HEK293 (cell line): ENCODE measurements around the gene TEDC2.

Source experiments
- CTCF ChIA-PET: fragments of 350-600 bp; formaldehyde crosslinking; extraction: SDS; loops from one replicate; lab custom pipeline; 2021; ENCODE audit warnings: antibody characterized with exemption; lab: Yijun Ruan, JAX
- POLR2A ChIA-PET: fragments of 300-600 bp; formaldehyde crosslinking; extraction: SDS; loops from one replicate; lab custom pipeline; 2020; ENCODE audit warnings: antibody characterized with exemption, inconsistent platforms; lab: Yijun Ruan, JAX
- H3K27ac ChIP-seq: fragments of 200-500 bp; sonication (Bioruptor generic); 2 replicates; pipeline ENCODE4 v1.5.1; 2014; ENCODE audit warnings: low read depth, low read length, control low read depth, inconsistent platforms; ENCODE audit errors: extremely low read depth
- H3K36me3 ChIP-seq, 2 experiments: fragments of 200-500 bp in 1 of 2; sonication (Bioruptor generic) in 1 of 2; 1 replicate in 1 of 2; 2 replicates in 1 of 2; pipeline ENCODE4 v1.5.1; 2014 to 2017; ENCODE audit warnings: inconsistent platforms in 2 of 2, low read length in 2 of 2; ENCODE audit not compliant: control insufficient read depth in 2 of 2, insufficient read depth in 1 of 2
- H3K4me1 ChIP-seq: fragments of 200-500 bp; sonication (Bioruptor generic); 2 replicates; pipeline ENCODE4 v1.5.1; 2014; ENCODE audit warnings: mild to moderate bottlenecking, low read length, inconsistent platforms; ENCODE audit not compliant: control insufficient read depth, insufficient read depth
- H3K4me3 ChIP-seq: 2 replicates; pipeline ENCODE4 v1.5.1; 2011; ENCODE audit warnings: low read depth, mild to moderate bottlenecking, control low read depth, low read length, moderate library complexity
- H3K9me3 ChIP-seq: fragments of 200-500 bp; sonication (Bioruptor generic); 2 replicates; pipeline ENCODE4 v1.5.1; 2014; ENCODE audit warnings: low read depth, low read length, inconsistent platforms; ENCODE audit not compliant: control insufficient read depth, insufficient read depth
- BCL6B ChIP-seq: fragments of 450-650 bp; formaldehyde crosslinking; IDR thresholded peaks from 2 replicates; pipeline ENCODE4 v1.5.1; 2017; ENCODE audit warnings: missing biosample characterization, missing genetic modification characterization
- FEZF1 ChIP-seq: fragments of 450-650 bp; formaldehyde crosslinking; IDR thresholded peaks from 2 replicates; pipeline ENCODE4 v1.5.1; 2016; ENCODE audit warnings: missing biosample characterization, missing genetic modification characterization
- HOXD13 ChIP-seq: sonication (generic); formaldehyde crosslinking; IDR thresholded peaks from 2 replicates; pipeline ENCODE4 v1.8.0; 2022; ENCODE audit warnings: missing genetic modification reagents, borderline replicate concordance
- ZFHX2 ChIP-seq: fragments of 450-650 bp; formaldehyde crosslinking; conservative IDR thresholded peaks from 2 replicates; pipeline ENCODE4 v1.5.1; 2016; ENCODE audit warnings: missing biosample characterization, missing genetic modification characterization
- ZFP3 ChIP-seq: fragments of 450-650 bp; formaldehyde crosslinking; IDR thresholded peaks from 2 replicates; pipeline ENCODE4 v1.5.1; 2016; ENCODE audit warnings: low read depth, missing biosample characterization, missing genetic modification characterization
- ZNF184 ChIP-seq: fragments of 450-650 bp; IDR thresholded peaks from 2 replicates; pipeline ENCODE4 v1.5.1; 2018; ENCODE audit warnings: missing biosample characterization, mild to moderate bottlenecking, missing genetic modification characterization
- ZNF23 ChIP-seq: fragments of 450-650 bp; formaldehyde crosslinking; IDR thresholded peaks from 2 replicates; pipeline ENCODE4 v1.5.1; 2016; ENCODE audit warnings: missing biosample characterization, missing genetic modification characterization, borderline replicate concordance
- ZNF354C ChIP-seq: fragments of 450-650 bp; formaldehyde crosslinking; IDR thresholded peaks from 2 replicates; pipeline ENCODE4 v1.5.1; 2016; ENCODE audit warnings: missing biosample characterization, missing genetic modification characterization, low read depth, borderline replicate concordance
- ZNF530 ChIP-seq: fragments of 450-650 bp; formaldehyde crosslinking; IDR thresholded peaks from 2 replicates; pipeline ENCODE4 v1.5.1; 2016; ENCODE audit warnings: low read depth, missing biosample characterization, missing genetic modification characterization
- ZNF629 ChIP-seq: fragments of 450-650 bp; formaldehyde crosslinking; IDR thresholded peaks from 2 replicates; pipeline ENCODE4 v1.5.1; 2017; ENCODE audit warnings: missing biosample characterization, missing genetic modification characterization
- ZNF692 ChIP-seq: fragments of 450-650 bp; formaldehyde crosslinking; IDR thresholded peaks from 2 replicates; pipeline ENCODE4 v1.5.1; 2016; ENCODE audit warnings: missing biosample characterization, missing genetic modification characterization
- ZSCAN18 ChIP-seq: fragments of 450-650 bp; formaldehyde crosslinking; IDR thresholded peaks from 2 replicates; pipeline ENCODE4 v1.5.1; 2016; ENCODE audit warnings: missing biosample characterization, missing genetic modification characterization
- TF ChIP-seq, protein P1 (sequence below): fragments of 450-650 bp; formaldehyde crosslinking; IDR thresholded peaks from 2 replicates; pipeline ENCODE4 v1.5.1; 2017; ENCODE audit warnings: missing biosample characterization, missing genetic modification characterization
- TF ChIP-seq, protein P2 (sequence below): fragments of 450-650 bp; formaldehyde crosslinking; IDR thresholded peaks from 2 replicates; pipeline ENCODE4 v1.5.0; 2017; ENCODE audit warnings: missing biosample characterization, missing genetic modification characterization, borderline replicate concordance
- TF ChIP-seq, protein P3 (sequence below): fragments of 450-650 bp; formaldehyde crosslinking; IDR thresholded peaks from 2 replicates; pipeline ENCODE4 v1.5.1; 2016; ENCODE audit warnings: missing biosample characterization, missing genetic modification characterization
- TF ChIP-seq, protein P4 (sequence below): fragments of 450-650 bp; formaldehyde crosslinking; IDR thresholded peaks from 2 replicates; pipeline ENCODE4 v1.5.1; 2016; ENCODE audit warnings: missing biosample characterization, missing genetic modification characterization

TEDC2 gene

GRCh38 chr16:2460916-2461315 lies 1.0 kb downstream of the TEDC2 start:
- POLR2A ChIA-PET: interaction anchor here (1.1 to 2.4 kb wide), 8 partner anchors 9 to 306 kb away, joined by 3 to 34 read pairs (median 6); partner anchors contain the start of genes AMDHD2, NTN3, TBC1D24 and TRAF7
- H3K9me3 ChIP-seq: no peaks in the 10 kb centered on the region
- no peak overlapping the region; the same call in 1 of the 2 replicates for H3K4me3 ChIP-seq
- TF ChIP-seq BCL6B (tag by site-specific recombination) (no peak), ZNF354C (no peak)
- TF ChIP-seq, protein P1, sequence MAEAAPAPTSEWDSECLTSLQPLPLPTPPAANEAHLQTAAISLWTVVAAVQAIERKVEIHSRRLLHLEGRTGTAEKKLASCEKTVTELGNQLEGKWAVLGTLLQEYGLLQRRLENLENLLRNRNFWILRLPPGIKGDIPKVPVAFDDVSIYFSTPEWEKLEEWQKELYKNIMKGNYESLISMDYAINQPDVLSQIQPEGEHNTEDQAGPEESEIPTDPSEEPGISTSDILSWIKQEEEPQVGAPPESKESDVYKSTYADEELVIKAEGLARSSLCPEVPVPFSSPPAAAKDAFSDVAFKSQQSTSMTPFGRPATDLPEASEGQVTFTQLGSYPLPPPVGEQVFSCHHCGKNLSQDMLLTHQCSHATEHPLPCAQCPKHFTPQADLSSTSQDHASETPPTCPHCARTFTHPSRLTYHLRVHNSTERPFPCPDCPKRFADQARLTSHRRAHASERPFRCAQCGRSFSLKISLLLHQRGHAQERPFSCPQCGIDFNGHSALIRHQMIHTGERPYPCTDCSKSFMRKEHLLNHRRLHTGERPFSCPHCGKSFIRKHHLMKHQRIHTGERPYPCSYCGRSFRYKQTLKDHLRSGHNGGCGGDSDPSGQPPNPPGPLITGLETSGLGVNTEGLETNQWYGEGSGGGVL (tag by site-specific recombination): no peak
- TF ChIP-seq, protein P2, sequence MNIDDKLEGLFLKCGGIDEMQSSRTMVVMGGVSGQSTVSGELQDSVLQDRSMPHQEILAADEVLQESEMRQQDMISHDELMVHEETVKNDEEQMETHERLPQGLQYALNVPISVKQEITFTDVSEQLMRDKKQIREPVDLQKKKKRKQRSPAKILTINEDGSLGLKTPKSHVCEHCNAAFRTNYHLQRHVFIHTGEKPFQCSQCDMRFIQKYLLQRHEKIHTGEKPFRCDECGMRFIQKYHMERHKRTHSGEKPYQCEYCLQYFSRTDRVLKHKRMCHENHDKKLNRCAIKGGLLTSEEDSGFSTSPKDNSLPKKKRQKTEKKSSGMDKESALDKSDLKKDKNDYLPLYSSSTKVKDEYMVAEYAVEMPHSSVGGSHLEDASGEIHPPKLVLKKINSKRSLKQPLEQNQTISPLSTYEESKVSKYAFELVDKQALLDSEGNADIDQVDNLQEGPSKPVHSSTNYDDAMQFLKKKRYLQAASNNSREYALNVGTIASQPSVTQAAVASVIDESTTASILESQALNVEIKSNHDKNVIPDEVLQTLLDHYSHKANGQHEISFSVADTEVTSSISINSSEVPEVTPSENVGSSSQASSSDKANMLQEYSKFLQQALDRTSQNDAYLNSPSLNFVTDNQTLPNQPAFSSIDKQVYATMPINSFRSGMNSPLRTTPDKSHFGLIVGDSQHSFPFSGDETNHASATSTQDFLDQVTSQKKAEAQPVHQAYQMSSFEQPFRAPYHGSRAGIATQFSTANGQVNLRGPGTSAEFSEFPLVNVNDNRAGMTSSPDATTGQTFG (tag by site-specific recombination): no peak
- TF ChIP-seq, protein P3, sequence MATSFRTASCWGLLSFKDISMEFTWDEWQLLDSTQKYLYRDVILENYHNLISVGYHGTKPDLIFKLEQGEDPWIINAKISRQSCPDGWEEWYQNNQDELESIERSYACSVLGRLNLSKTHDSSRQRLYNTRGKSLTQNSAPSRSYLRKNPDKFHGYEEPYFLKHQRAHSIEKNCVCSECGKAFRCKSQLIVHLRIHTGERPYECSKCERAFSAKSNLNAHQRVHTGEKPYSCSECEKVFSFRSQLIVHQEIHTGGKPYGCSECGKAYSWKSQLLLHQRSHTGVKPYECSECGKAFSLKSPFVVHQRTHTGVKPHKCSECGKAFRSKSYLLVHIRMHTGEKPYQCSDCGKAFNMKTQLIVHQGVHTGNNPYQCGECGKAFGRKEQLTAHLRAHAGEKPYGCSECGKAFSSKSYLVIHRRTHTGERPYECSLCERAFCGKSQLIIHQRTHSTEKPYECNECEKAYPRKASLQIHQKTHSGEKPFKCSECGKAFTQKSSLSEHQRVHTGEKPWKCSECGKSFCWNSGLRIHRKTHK (tag by site-specific recombination): no peak
- peak overlapping the region; percentile 70; the same call in 1 of the 2 replicates for H3K27ac ChIP-seq
- H3K4me1 ChIP-seq: peaks cover 15% of the 10 kb centered on the region
- peaks cover 0 to 48% of the 10 kb centered on the region in 2 experiments; a peak in 1 of 3 replicates for H3K36me3 ChIP-seq
- CTCF ChIA-PET: interaction anchor here (0.7 kb wide), 1 partner anchor 33 kb away, joined by 3 read pairs; no protein-coding TSS in a partner anchor

GRCh38 chr16:2462031-2462866 lies 2.3 kb downstream of the TEDC2 start:
- ChIA-PET POLR2A (interaction anchor here (0.8 kb wide), 1 partner anchor 39 kb away, joined by 4 read pairs; no protein-coding TSS in a partner anchor), CTCF (no interaction called here)
- TF ChIP-seq ZNF692 (tag by site-specific recombination) (peak; percentile 40; the same call in 1 of the 2 replicates), ZNF530 (tag by site-specific recombination) (no peak), ZNF23 (tag by site-specific recombination) (no peak), FEZF1 (no peak), ZSCAN18 (tag by site-specific recombination) (no peak), ZFHX2 (tag by site-specific recombination) (0 out of 2 replicates have a peak, but pooled peaks have one; percentile 6), ZFP3 (tag by site-specific recombination) (no peak), ZNF184 (tag by site-specific recombination) (no peak), HOXD13 (CRISPR knock-in tag) (no peak), ZNF629 (tag by site-specific recombination) (no peak)
- TF ChIP-seq, protein P4, sequence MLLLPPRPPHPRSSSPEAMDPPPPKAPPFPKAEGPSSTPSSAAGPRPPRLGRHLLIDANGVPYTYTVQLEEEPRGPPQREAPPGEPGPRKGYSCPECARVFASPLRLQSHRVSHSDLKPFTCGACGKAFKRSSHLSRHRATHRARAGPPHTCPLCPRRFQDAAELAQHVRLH: no peak
- Histone ChIP-seq H3K27ac (no peak overlapping the region), H3K4me1 (peaks cover 15% of the 10 kb centered on the region), H3K4me3 (no peak overlapping the region), H3K36me3 (peaks cover 0 to 35% of the 10 kb centered on the region in 2 experiments; a peak in 1 of 3 replicates), H3K9me3 (no peaks in the 10 kb centered on the region)
